Activated naive CD8-positive, alpha-beta T cell (primary cell): ENCODE measurements around the gene GDNF.
"Not testable (repeated sequence)": the region's sequence is repeated elsewhere in the genome, so short reads cannot be mapped to it uniquely, and the experiment has no call there.

ENCODE experiments used
- H3K27ac Mint-ChIP-seq: one replicate; pipeline ENCODE4 v1.8.0; 2021; ENCODE audit warnings: mixed read lengths
- H3K27me3 Mint-ChIP-seq: one replicate; pipeline ENCODE4 v1.8.0; 2021; ENCODE audit warnings: mixed read lengths
- H3K36me3 Mint-ChIP-seq: one replicate; pipeline ENCODE4 v1.8.0; 2021; ENCODE audit warnings: mixed read lengths
- H3K4me1 Mint-ChIP-seq: one replicate; pipeline ENCODE4 v1.8.0; 2021; ENCODE audit warnings: low read depth, mixed read lengths
- H3K4me3 Mint-ChIP-seq: one replicate; pipeline ENCODE4 v1.8.0; 2021; ENCODE audit warnings: mild to moderate bottlenecking, mixed read lengths
- H3K9me3 Mint-ChIP-seq: one replicate; pipeline ENCODE4 v1.8.0; 2021; ENCODE audit warnings: low read depth, mixed read lengths

The GDNF gene

GRCh38 chr5:37792975-37793631 is 46.7 kb downstream of the GDNF start:
- Mint-ChIP-seq H3K36me3 (peaks cover 4% of the 10 kb centered on the region), H3K4me3 (no peak overlapping the region), H3K4me1 (no peaks in the 10 kb centered on the region), H3K27ac (no peak overlapping the region), H3K27me3 (peaks cover 7% of the 10 kb centered on the region), H3K9me3 (no peaks in the 10 kb centered on the region)

GRCh38 chr5:37791321-37791720 is 48.5 kb downstream of the GDNF start:
- H3K27ac Mint-ChIP-seq: no peak overlapping the region
- H3K36me3 Mint-ChIP-seq: peaks cover 4% of the 10 kb centered on the region
- peaks cover 10% of the 10 kb centered on the region for H3K27me3 Mint-ChIP-seq
- no peaks in the 10 kb centered on the region for H3K4me1 Mint-ChIP-seq
- no peak overlapping the region for H3K4me3 Mint-ChIP-seq
- no peaks in the 10 kb centered on the region for H3K9me3 Mint-ChIP-seq

- Mint-ChIP-seq H3K4me3 (no peak overlapping the region), H3K36me3 (peaks cover 4% of the 10 kb centered on the region), H3K4me1 (no peaks in the 10 kb centered on the region), H3K9me3 (peaks cover 2% of the 10 kb centered on the region), H3K27ac (no peak overlapping the region), H3K27me3 (peaks cover 10% of the 10 kb centered on the region)
Observed at GRCh38 chr5:37789991-37790390, 49.9 kb downstream of the GDNF start.

- H3K4me3 Mint-ChIP-seq: no peak overlapping the region
- H3K36me3 Mint-ChIP-seq: no peaks in the 10 kb centered on the region
- H3K27ac Mint-ChIP-seq: no peak overlapping the region
- peaks cover 4% of the 10 kb centered on the region for H3K9me3 Mint-ChIP-seq
- peaks cover 5% of the 10 kb centered on the region for H3K27me3 Mint-ChIP-seq
- no peaks in the 10 kb centered on the region for H3K4me1 Mint-ChIP-seq
Observed at GRCh38 chr5:37787742-37788141, 52.1 kb downstream of the GDNF start.

GRCh38 chr5:37786862-37787519 is 52.9 kb downstream of the GDNF start:
- H3K4me3 Mint-ChIP-seq: no peak overlapping the region
- H3K27me3 Mint-ChIP-seq: peaks cover 5% of the 10 kb centered on the region
- peaks cover 4% of the 10 kb centered on the region for H3K9me3 Mint-ChIP-seq
- no peak overlapping the region for H3K27ac Mint-ChIP-seq
- H3K4me1 Mint-ChIP-seq: no peaks in the 10 kb centered on the region
- H3K36me3 Mint-ChIP-seq: no peaks in the 10 kb centered on the region

- H3K36me3 Mint-ChIP-seq: no peaks in the 10 kb centered on the region
- H3K27ac Mint-ChIP-seq: no peak overlapping the region
- H3K27me3 Mint-ChIP-seq: peaks cover 5% of the 10 kb centered on the region
- peaks cover 4% of the 10 kb centered on the region for H3K9me3 Mint-ChIP-seq
- H3K4me1 Mint-ChIP-seq: no peaks in the 10 kb centered on the region
- no peak overlapping the region for H3K4me3 Mint-ChIP-seq
Observed at GRCh38 chr5:37786416-37786815, 53.4 kb downstream of the GDNF start.

GRCh38 chr5:37781409-37781808 is 58.4 kb downstream of the GDNF start:
- H3K36me3 Mint-ChIP-seq, H3K27ac Mint-ChIP-seq, H3K9me3 Mint-ChIP-seq, H3K27me3 Mint-ChIP-seq, H3K4me1 Mint-ChIP-seq, H3K4me3 Mint-ChIP-seq: not testable (repeated sequence)

GRCh38 chr5:37777432-37778130 is 62.3 kb downstream of the GDNF start:
- H3K27me3 Mint-ChIP-seq: no peaks in the 10 kb centered on the region
- no peak overlapping the region for H3K4me3 Mint-ChIP-seq
- H3K27ac Mint-ChIP-seq: no peak overlapping the region
- no peaks in the 10 kb centered on the region for H3K4me1 Mint-ChIP-seq
- H3K9me3 Mint-ChIP-seq: peaks cover 8% of the 10 kb centered on the region
- peaks cover 4% of the 10 kb centered on the region for H3K36me3 Mint-ChIP-seq

GRCh38 chr5:37776826-37777225 is 63.0 kb downstream of the GDNF start:
- no peaks in the 10 kb centered on the region for H3K4me1 Mint-ChIP-seq
- peaks cover 4% of the 10 kb centered on the region for H3K36me3 Mint-ChIP-seq
- peaks cover 8% of the 10 kb centered on the region for H3K9me3 Mint-ChIP-seq
- no peak overlapping the region for H3K4me3 Mint-ChIP-seq
- no peak overlapping the region for H3K27ac Mint-ChIP-seq
- no peaks in the 10 kb centered on the region for H3K27me3 Mint-ChIP-seq

- H3K27me3 Mint-ChIP-seq: peaks cover 2% of the 10 kb centered on the region
- peaks cover 8% of the 10 kb centered on the region for H3K9me3 Mint-ChIP-seq
- H3K4me3 Mint-ChIP-seq: no peak overlapping the region
- peaks cover 4% of the 10 kb centered on the region for H3K36me3 Mint-ChIP-seq
- H3K4me1 Mint-ChIP-seq: no peaks in the 10 kb centered on the region
- H3K27ac Mint-ChIP-seq: no peak overlapping the region
Observed at GRCh38 chr5:37774912-37775483, 64.8 kb downstream of the GDNF start.

- Mint-ChIP-seq H3K4me3 (no peak overlapping the region), H3K4me1 (no peaks in the 10 kb centered on the region), H3K27me3 (peaks cover 7% of the 10 kb centered on the region), H3K9me3 (peaks cover 8% of the 10 kb centered on the region), H3K36me3 (peaks cover 4% of the 10 kb centered on the region), H3K27ac (no peak overlapping the region)
Observed at GRCh38 chr5:37773809-37774208, 66.0 kb downstream of the GDNF start.

GRCh38 chr5:37772255-37772654 is 67.6 kb downstream of the GDNF start:
- Mint-ChIP-seq H3K36me3 (peaks cover 4% of the 10 kb centered on the region), H3K9me3 (peaks cover 8% of the 10 kb centered on the region), H3K4me3 (no peak overlapping the region), H3K27me3 (peaks cover 7% of the 10 kb centered on the region), H3K27ac (no peak overlapping the region), H3K4me1 (no peaks in the 10 kb centered on the region)

GRCh38 chr5:37771731-37772130 is 68.1 kb downstream of the GDNF start:
- H3K4me3 Mint-ChIP-seq: no peak overlapping the region
- peaks cover 7% of the 10 kb centered on the region for H3K27me3 Mint-ChIP-seq
- no peaks in the 10 kb centered on the region for H3K4me1 Mint-ChIP-seq
- no peak overlapping the region for H3K27ac Mint-ChIP-seq
- peaks cover 4% of the 10 kb centered on the region for H3K36me3 Mint-ChIP-seq
- H3K9me3 Mint-ChIP-seq: peaks cover 8% of the 10 kb centered on the region

- H3K4me3 Mint-ChIP-seq: no peak overlapping the region
Observed at GRCh38 chr5:37771203-37771611, 68.6 kb downstream of the GDNF start.

GRCh38 chr5:37770786-37771185 is 69.1 kb downstream of the GDNF start:
- peaks cover 7% of the 10 kb centered on the region for H3K27me3 Mint-ChIP-seq
- H3K9me3 Mint-ChIP-seq: peaks cover 8% of the 10 kb centered on the region
- H3K4me1 Mint-ChIP-seq: no peaks in the 10 kb centered on the region
- peaks cover 4% of the 10 kb centered on the region for H3K36me3 Mint-ChIP-seq
- H3K27ac Mint-ChIP-seq: no peak overlapping the region
- H3K4me3 Mint-ChIP-seq: no peak overlapping the region

More at GRCh38 chr5:37771203-37771611, 68.6 kb downstream of the GDNF start:
- Mint-ChIP-seq H3K27ac (no peak overlapping the region), H3K9me3 (peaks cover 8% of the 10 kb centered on the region), H3K27me3 (peaks cover 7% of the 10 kb centered on the region), H3K4me1 (no peaks in the 10 kb centered on the region), H3K36me3 (peaks cover 4% of the 10 kb centered on the region)
